Measurements from ENCODE around the gene GPR68.
"Not testable (repeated sequence)": the region's sequence is repeated elsewhere in the genome, so short reads cannot be mapped to it uniquely, and the experiment has no call there.

Gene GPR68

GRCh38 chr14:91280129-91280528 lies 35.6 kb upstream of the GPR68 start:
- no peak for TF ChIP-seq POLR2A (IDR thresholded peaks at IDR 0.05; ENCODE audit: low read depth, low read length)
- no peak for FAIRE-seq
- DNase-seq (ENCODE audit: insufficient read length, low spot score), result no peak

DNA sequence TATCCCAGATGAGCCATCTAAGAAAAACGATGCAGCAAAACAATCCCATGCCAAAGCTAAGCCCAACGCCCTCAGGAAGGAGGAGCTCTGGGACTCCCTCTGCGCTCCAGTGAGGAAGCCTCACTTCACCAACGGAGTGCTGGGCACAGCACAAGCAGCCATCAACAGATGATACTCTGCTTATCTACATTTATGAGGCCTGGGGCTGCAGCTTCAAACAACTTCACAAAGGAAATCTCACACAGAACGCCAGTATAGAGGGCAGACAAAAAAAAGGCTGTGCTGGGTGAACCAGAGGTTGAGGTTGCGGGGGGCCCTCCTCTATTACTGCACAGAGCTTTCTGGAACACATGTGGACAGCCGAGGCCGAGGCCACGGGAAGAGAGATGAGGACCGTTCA lies 34.9 kb upstream of the GPR68 start:
- DNase-seq (ENCODE audit: insufficient read length, low spot score) (no peak), FAIRE-seq (no peak)
- no peak for TF ChIP-seq POLR2A (IDR thresholded peaks at IDR 0.05; ENCODE audit: low read depth, low read length)

- FAIRE-seq, result no peak
- no peak for DNase-seq (ENCODE audit: insufficient read length, low spot score)
- no peak for TF ChIP-seq POLR2A (IDR thresholded peaks at IDR 0.05; ENCODE audit: low read depth, low read length)
Measured at GRCh38 chr14:91278383-91278715, 33.8 kb upstream of the GPR68 start.

DNA sequence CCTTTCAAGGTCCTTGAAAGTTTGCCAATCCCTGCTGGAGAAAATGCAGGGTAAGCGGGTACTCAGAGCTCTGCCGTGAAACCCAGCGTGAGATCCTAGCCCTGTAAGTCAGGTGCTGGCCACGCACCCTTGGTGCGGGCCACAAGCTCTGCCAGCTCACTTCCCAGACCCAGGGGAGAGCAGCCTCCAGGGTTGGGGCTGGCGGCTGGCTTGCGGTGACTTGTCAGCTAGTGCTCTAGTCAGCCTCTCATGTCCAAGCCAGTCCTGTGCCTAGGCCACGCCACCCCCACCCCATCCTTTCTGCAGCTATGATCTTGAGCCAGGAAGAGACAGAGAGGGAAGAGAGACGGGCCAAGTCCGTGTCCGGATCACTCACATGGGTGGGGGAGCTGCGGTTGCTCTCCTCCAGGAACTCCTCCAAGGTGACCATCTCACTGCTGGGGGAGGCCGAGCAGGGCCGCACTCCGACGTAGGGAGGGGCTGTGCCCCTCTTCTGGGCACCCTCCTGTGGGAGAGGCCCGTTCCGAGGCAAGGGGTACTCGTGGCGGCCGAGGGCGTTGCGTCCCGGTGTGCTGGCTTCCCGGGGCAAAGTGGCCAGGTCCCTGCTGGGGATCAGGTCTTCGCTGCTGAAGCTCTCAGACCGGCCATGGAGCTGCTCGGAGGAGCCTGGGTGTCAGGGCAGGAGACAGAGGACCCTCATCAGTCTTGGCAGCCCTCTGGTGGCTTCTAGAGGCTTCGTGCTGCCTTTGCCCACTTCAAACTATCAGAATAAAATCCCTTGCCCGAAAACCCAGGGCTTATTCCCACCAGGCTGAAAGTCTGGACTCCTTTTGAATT lies 33.3 kb upstream of the GPR68 start:
- DNase-seq (ENCODE audit: insufficient read length, low spot score) (no peak), FAIRE-seq (no peak)
- TF ChIP-seq POLR2A (IDR thresholded peaks at IDR 0.05; ENCODE audit: low read depth, low read length), result no peak

- TF ChIP-seq POLR2A (IDR thresholded peaks at IDR 0.05; ENCODE audit: low read depth, low read length), result no peak
- FAIRE-seq (no peak), DNase-seq (ENCODE audit: insufficient read length, low spot score) (no peak)
Measured at GRCh38 chr14:91274796-91275195, 30.3 kb upstream of the GPR68 start.

- no peak for DNase-seq (ENCODE audit: insufficient read length, low spot score)
- no peak for FAIRE-seq
- TF ChIP-seq POLR2A (IDR thresholded peaks at IDR 0.05; ENCODE audit: low read depth, low read length), result no peak
Measured at GRCh38 chr14:91273885-91274273, 29.4 kb upstream of the GPR68 start.

DNA sequence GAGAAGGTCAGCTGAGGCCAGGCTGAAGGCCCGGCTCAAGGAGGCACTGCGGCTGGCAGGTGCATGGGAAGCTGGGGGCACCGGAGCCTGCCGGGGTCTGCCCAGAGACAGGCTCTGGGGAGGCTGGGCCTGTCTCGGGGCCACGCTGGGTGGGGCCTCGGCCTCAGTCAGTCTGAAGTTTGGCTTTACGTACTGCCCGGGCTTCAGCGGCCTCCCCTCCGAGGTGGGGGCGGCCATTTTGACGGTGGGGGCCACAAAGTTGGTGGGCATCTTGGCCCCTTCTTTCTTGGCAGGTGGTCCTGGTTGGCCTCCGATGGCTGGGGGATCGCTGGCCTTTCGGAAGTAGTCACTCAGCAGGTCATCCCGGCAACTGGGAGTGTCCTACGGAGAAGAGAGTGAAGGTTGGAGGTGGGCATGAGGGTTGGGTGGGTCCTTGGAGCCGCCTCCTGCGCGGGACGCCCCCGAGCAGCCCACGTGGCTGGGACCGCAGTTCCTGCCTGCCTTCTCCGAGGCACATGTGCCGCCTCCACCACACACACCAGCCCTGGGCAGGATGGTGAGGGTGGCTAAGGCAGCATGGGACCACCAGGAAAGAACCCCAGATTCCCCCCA lies 28.9 kb upstream of the GPR68 start:
- no peak for FAIRE-seq
- no peak for TF ChIP-seq POLR2A (IDR thresholded peaks at IDR 0.05; ENCODE audit: low read depth, low read length)
- no peak for DNase-seq (ENCODE audit: insufficient read length, low spot score)

DNA sequence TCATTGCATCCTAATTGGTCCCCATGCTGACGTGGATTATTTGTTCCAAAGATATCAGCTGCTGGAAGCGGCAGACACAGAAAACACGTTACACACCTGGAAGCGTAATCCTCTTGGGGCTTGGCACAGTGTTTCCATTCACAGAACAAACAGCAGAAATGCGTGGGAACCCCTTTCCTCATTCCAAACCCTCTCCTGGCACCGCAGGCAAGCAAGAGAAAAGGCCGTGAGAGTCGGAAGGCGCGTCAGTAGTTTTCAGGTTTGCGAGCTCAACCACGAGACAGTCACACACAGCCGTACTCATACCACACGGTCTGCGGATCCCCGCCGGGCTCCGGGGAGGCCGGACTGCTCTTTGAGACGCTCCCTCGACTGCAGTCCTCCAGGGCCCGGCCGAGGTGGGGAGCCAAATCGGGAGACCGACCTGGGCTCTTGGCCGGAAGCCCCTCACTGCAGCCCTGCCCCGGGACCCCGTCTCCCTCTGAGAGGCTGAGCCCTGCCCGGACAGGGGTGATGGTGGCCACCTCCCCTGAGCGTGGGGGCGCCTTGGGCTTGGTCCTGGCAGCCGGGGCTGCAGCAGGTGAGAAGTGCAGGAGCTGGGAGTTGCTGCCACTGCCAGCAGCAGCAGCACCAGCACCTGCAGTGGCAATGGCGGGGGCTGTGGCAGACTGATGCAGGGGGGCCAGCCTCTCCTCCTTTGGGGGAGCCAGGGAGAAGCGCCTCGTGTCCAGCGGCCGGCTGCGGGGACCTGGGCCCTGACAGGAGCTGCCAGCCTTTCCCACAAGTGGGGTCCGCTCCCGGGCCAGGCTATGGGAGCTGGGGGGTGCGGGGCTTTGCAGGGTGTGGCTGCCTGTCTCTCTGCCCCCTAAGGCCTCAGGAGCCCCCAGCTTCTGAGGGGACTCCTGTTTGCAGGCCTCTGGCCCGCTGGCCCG lies 28.1 kb upstream of the GPR68 start:
- FAIRE-seq, result no peak

GRCh38 chr14:91271639-91272038 lies 27.1 kb upstream of the GPR68 start:
- DNase-seq (ENCODE audit: insufficient read length, low spot score), result no peak
- no peak for FAIRE-seq
- TF ChIP-seq POLR2A (IDR thresholded peaks at IDR 0.05; ENCODE audit: low read depth, low read length), result no peak

More for the DNA sequence above, 28.1 kb upstream of the GPR68 start:
- DNase-seq (ENCODE audit: insufficient read length, low spot score), result no peak
- no peak for TF ChIP-seq POLR2A (IDR thresholded peaks at IDR 0.05; ENCODE audit: low read depth, low read length)

DNA sequence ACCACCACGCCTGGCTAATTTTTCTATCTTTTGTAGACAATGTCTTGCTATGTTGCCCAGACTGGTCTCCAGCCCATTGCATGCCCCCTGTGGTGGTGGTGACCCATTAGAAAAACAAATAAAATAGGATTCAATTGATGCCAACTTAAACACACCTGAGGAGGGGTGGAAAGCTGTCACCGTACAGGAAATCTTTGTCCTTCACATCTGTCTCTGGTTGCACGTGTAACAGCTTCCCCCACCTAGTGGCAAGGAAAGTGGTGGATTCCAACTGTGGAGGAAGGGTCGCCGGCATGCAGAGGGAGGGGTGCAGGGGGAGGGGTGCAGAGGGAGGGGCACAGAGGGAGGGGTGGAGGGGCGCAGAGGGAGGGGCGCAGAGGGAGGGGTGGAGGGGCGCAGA lies 26.1 kb upstream of the GPR68 start:
- TF ChIP-seq POLR2A (IDR thresholded peaks at IDR 0.05; ENCODE audit: low read depth, low read length), result no peak
- DNase-seq (ENCODE audit: insufficient read length, low spot score) (no peak), FAIRE-seq (no peak)

GRCh38 chr14:91270188-91270587 lies 25.7 kb upstream of the GPR68 start:
- TF ChIP-seq POLR2A (IDR thresholded peaks at IDR 0.05; ENCODE audit: low read depth, low read length), result no peak
- FAIRE-seq, result no peak
- DNase-seq (ENCODE audit: insufficient read length, low spot score), result no peak

DNA sequence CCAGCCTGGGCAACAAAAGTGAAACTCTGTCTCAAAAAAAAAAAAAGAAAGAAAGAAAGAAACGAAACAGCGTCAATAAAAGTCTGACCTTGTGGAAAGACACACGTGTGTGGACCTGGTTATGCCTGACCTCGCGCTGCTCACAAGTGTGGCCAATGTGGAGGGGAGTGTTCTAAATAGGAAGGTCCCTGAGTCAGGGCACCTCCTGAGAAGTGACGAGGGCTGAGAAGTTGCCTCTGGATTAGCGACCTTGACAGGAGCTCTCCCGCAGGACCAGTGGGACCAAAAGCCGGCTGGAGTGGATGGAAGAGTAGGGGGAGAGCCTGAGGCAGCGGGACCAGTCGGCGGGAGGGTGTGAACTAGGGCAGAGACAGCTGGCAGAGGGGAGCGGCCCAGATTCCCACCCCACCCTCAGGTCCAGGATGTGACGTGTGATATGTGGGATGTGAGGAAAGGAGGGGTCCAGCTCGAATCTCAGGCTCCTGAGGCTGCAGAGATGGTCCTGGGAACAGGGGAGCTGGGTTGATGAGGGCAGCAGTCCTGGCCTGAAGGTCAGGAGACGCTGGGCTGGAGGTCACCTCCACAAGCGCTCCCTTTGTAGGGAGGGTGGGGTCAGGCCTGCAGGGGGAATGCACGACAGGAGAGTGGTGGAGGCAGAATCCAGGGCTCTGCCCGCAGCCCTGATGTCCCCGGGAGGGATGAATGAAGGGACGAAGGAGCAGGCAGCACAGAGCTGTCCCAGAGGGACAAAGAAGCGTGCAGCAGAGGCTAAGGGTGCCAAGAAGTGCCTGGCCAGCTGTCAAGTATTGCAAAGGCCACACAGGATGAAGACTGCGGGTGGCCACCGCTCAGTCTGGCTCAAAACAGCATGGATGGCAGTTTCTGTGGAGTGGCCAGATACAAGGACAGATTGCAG lies 24.8 kb upstream of the GPR68 start:
- TF ChIP-seq POLR2A (IDR thresholded peaks at IDR 0.05; ENCODE audit: low read depth, low read length), result no peak
- no peak for DNase-seq (ENCODE audit: insufficient read length, low spot score)
- FAIRE-seq, result no peak

GRCh38 chr14:91267965-91268437 lies 23.5 kb upstream of the GPR68 start:
- no peak for DNase-seq (ENCODE audit: insufficient read length, low spot score)
- FAIRE-seq, result no peak
- TF ChIP-seq POLR2A (IDR thresholded peaks at IDR 0.05; ENCODE audit: low read depth, low read length), result no peak

GRCh38 chr14:91266276-91266675 lies 21.8 kb upstream of the GPR68 start:
- not testable (repeated sequence) for DNase-seq (ENCODE audit: insufficient read length, low spot score); FAIRE-seq
